Skin epidermis (tissue), 12 donors: ENCODE measurements around the gene PRSS27.

Experiments used
- H3K27ac ChIP-seq, 21 experiments: fragments of 200-600 bp; sonication (generic) in 11 of 21; one replicate each; pipeline ENCODE4 v1.5.0; 2020; ENCODE audit warnings: mild to moderate bottlenecking in 3 of 21, inconsistent platforms in 2 of 21, moderate library complexity in 2 of 21
- H3K4me3 ChIP-seq, 7 experiments: fragments of 200-600 bp; sonication (generic) in 2 of 7; one replicate each; pipeline ENCODE4 v1.5.0; 2020; ENCODE audit warnings: inconsistent platforms in 2 of 7, mild to moderate bottlenecking in 2 of 7, moderate library complexity in 1 of 7

The PRSS27 gene

GRCh38 chr16:2736476-2737237 is 16.6 kb upstream of the PRSS27 start:
- no peak overlapping the region for H3K27ac ChIP-seq
- H3K4me3 ChIP-seq: no peak overlapping the region

- Histone ChIP-seq H3K27ac (no peak overlapping the region), H3K4me3 (no peak overlapping the region)
Observed at GRCh38 chr16:2734844-2735515, 15.0 kb upstream of the PRSS27 start.

- Histone ChIP-seq H3K4me3 (no peak overlapping the region), H3K27ac (no peak overlapping the region)
Observed at GRCh38 chr16:2728034-2728433, 8.0 kb upstream of the PRSS27 start.

GRCh38 chr16:2726923-2727322 is 6.9 kb upstream of the PRSS27 start:
- no peak overlapping the region for H3K27ac ChIP-seq
- no peak overlapping the region for H3K4me3 ChIP-seq

GRCh38 chr16:2724816-2725348 is 4.9 kb upstream of the PRSS27 start:
- Histone ChIP-seq H3K27ac (no peak overlapping the region), H3K4me3 (no peak overlapping the region)

- Histone ChIP-seq H3K27ac (no peak overlapping the region), H3K4me3 (no peak overlapping the region)
Observed at GRCh38 chr16:2724088-2724676, 4.2 kb upstream of the PRSS27 start.

- peak overlapping the region in 19 of 21 experiments; percentile 72 to 95 (median 88) for H3K27ac ChIP-seq
- H3K4me3 ChIP-seq: peak overlapping the region; percentile 45 to 70 (median 55)
Observed at GRCh38 chr16:2721634-2722173, 1.7 kb upstream of the PRSS27 start.

- Histone ChIP-seq H3K27ac (peak overlapping the region; percentile 65 to 95 (median 88)), H3K4me3 (peak overlapping the region; percentile 45 to 70 (median 55))
Observed at GRCh38 chr16:2720719-2721633, 952 bp upstream of the PRSS27 start.

GRCh38 chr16:2719328-2720063 is 528 bp downstream of the PRSS27 start:
- peak overlapping the region in 3 of 7 experiments; percentile 13 to 59 (median 55) for H3K4me3 ChIP-seq
- peak overlapping the region in 17 of 21 experiments; percentile 9 to 95 (median 87) for H3K27ac ChIP-seq

- Histone ChIP-seq H3K27ac (no peak overlapping the region), H3K4me3 (no peak overlapping the region)
Observed at GRCh38 chr16:2717383-2718263, 2.4 kb downstream of the PRSS27 start.

GRCh38 chr16:2716948-2717347 is 3.1 kb downstream of the PRSS27 start:
- H3K27ac ChIP-seq: no peak overlapping the region
- H3K4me3 ChIP-seq: no peak overlapping the region

- no peak overlapping the region for H3K27ac ChIP-seq
- peak overlapping the region in 1 of 7 experiments; percentile 13 for H3K4me3 ChIP-seq
Observed at GRCh38 chr16:2715966-2716885, 3.8 kb downstream of the PRSS27 start.

GRCh38 chr16:2715519-2715918 is 4.5 kb downstream of the PRSS27 start:
- H3K4me3 ChIP-seq: peak overlapping the region in 1 of 7 experiments; percentile 13
- H3K27ac ChIP-seq: no peak overlapping the region

- H3K27ac ChIP-seq: no peak overlapping the region
- H3K4me3 ChIP-seq: no peak overlapping the region
Observed at GRCh38 chr16:2715064-2715463, 5.0 kb downstream of the PRSS27 start.

GRCh38 chr16:2713985-2714774 is 5.8 kb downstream of the PRSS27 start:
- Histone ChIP-seq H3K4me3 (no peak overlapping the region), H3K27ac (no peak overlapping the region)

GRCh38 chr16:2713523-2713922 is 6.5 kb downstream of the PRSS27 start:
- no peak overlapping the region for H3K27ac ChIP-seq

More at GRCh38 chr16:2713523-2713922, 6.5 kb downstream of the PRSS27 start:
- H3K4me3 ChIP-seq: no peak overlapping the region
